Inferior parietal cortex (tissue), 1 donor: ENCODE measurements around the gene UBE2N.
"Not testable (repeated sequence)": the region's sequence is repeated elsewhere in the genome, so short reads cannot be mapped to it uniquely, and the experiment has no call there.

Experiments used
- DNase-seq: peaks from one replicate; pipeline ENCODE4 v3.0.0-alpha.2; 2016; ENCODE audit errors: extremely low spot score

The UBE2N gene

GRCh38 chr12:93412396-93412795, 29.4 kb downstream of the UBE2N start:
- not testable (repeated sequence) for DNase-seq

DNA sequence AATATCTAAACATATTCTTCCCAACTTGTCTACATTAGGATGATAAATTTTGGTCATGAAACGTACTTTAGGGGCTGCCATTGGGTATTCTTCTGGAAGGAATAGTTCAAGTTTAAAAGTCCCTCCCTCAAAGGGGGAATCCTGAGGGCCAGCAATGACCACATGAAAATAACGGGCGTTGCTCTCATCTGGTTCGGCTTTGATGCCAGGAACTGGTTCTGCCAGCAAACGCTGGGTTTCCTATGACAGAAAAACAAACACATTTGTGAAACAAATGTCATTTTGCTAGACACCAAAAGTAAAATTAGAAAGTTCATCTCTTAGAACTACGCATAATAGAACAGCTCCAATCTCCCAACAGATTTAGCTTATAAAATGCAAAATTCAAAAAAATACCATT, 30.7 kb downstream of the UBE2N start:
- DNase-seq: not testable (repeated sequence)

DNA sequence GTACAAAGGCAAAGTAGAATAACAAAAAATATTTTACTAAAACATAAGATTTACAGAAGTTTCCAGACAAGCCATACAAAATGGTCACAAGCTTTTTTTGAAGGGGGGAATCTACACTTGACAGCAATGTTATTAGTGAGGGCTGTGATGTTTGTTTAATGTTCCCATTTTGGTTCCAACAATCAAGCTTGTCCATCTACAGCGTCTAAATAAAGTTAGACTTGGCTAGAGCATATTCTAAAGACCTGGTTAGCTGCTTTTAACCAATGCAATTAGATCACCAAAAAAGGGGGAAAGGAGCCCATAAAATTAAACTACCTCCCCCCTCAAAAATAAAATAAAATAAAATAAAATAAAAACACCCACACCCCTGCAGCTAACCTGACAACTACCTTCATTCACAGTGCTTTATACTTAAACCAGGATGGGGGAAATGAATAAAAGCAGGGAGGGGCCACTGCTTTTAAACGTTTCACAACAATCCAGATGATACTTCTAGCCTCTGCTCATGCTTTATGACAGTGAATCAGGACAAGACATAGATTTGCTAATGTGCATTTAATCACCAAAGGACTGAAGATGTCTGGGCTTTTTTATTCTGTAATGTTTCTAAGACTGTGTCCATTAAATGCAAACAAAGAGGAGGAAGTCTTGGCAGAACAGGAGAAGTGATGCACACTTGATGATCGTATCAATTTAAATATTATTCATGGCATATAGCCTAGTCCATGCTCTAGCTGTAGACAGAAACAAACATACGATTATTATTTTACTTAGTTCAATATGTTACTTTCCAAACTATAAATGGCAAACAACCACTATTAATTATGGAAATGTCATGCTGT, 32.2 kb downstream of the UBE2N start:
- not testable (repeated sequence) for DNase-seq

DNA sequence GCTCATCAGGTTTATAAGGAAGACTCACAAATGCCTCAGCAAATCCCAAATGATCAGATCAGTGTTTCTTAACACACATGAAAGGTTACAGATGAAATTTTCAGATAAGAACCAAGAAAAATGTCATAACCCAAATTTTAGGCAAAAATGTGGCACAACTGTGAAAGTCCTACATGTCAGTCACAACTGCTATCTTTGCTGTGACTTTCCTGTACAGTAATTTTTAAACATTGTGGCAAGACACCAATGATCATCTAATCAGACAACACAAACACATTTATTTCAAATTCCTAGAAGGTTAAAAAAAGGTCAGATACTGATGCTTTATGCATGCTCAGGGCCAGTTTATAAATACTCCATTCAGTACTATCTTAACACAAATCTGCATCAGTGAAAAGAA, 32.9 kb downstream of the UBE2N start:
- no peak for DNase-seq

DNA sequence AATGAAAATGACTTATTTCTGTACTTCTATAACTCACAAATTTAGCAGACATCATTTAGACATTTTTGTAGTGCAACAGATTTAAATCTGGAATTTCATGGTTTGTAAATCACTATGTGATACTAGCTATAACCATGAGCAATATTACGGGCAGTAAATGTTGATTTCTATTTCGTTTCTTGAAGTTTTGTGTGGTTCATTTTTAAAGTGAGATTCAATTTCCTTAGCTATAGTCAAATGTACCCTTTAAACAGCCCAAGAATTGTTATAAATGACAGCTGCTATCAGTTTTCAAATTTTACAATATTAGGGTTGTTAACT, 33.8 kb downstream of the UBE2N start:
- no peak for DNase-seq

GRCh38 chr12:93407054-93407962, 34.4 kb downstream of the UBE2N start:
- DNase-seq: no peak

- no peak for DNase-seq
Observed at GRCh38 chr12:93404961-93405849, 36.5 kb downstream of the UBE2N start.

GRCh38 chr12:93403988-93404803, 37.6 kb downstream of the UBE2N start:
- DNase-seq: no peak

- no peak for DNase-seq
Observed at GRCh38 chr12:93402333-93403311, 39.1 kb downstream of the UBE2N start.

GRCh38 chr12:93399183-93399863, 42.4 kb downstream of the UBE2N start:
- not testable (repeated sequence) for DNase-seq

- no peak for DNase-seq
Observed at GRCh38 chr12:93397412-93397811, 44.3 kb downstream of the UBE2N start.

- DNase-seq: no peak
Observed at GRCh38 chr12:93393425-93393824, 48.3 kb downstream of the UBE2N start.

- no peak for DNase-seq
Observed at GRCh38 chr12:93390549-93391297, 51.0 kb downstream of the UBE2N start.

GRCh38 chr12:93390031-93390430, 51.7 kb downstream of the UBE2N start:
- DNase-seq: no peak

DNA sequence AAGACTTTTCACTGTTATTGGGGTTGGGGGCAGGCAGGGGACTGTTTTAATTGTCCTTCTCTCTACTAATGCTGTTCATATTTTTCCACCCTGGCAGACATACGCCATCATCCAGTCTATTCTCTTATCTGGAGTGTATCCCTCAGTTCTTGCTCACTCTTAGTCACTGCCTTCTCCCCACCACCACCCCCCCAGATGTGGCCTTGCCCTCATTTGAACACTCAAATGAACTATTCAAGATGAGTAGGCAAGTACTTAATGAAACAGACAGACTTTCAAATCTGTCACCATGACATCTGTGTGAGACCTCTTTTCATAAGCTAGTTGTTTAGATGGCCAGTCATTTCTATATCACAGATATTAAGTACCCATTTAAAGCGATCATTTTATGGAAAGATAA, 54.0 kb downstream of the UBE2N start:
- DNase-seq: no peak

DNA sequence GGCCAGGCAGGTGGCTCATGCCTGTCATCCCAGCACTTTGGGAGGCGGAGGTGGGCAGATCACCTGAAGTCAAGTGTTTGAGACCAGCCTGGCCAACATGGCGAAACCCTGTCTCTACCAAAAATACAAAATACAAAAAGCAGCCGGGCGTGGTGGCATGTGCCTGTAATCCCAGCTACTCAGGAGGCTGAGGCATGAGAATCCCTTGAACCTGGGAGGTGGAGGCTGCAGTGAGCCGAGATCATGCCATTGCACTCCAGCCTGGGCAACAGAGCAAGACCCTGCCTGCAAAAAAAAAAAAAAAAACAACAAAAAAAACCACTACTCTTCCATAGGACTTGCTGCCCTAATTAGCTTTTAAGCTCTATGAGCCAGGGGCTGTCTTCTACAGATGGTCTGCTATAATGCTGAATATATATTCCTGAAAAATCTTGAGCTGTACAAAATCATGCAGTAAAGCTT, 59.7 kb downstream of the UBE2N start:
- not testable (repeated sequence) for DNase-seq

GRCh38 chr12:93381161-93381975, 60.4 kb downstream of the UBE2N start:
- DNase-seq: no peak
